ENCODE results near the gene RRBP1. TPM values are rescaled to one million over a fixed set of nuclear protein-coding genes. Genes with fewer than 3 reads are reported as not detected.
A peak's percentile ranks its signal among the peaks of the same experiment; 100 is the strongest.

Gene RRBP1
- polyA plus RNA-seq, 3 donors, result 108 to 143 (median 115) TPM

- DNase-seq, result no peak
These were observed 69.6 kb downstream of the RRBP1 start for GRCh38 chr20:17612287-17612991.

- no peak for DNase-seq
These were observed 70.3 kb downstream of the RRBP1 start for GRCh38 chr20:17611540-17612286.

DNA sequence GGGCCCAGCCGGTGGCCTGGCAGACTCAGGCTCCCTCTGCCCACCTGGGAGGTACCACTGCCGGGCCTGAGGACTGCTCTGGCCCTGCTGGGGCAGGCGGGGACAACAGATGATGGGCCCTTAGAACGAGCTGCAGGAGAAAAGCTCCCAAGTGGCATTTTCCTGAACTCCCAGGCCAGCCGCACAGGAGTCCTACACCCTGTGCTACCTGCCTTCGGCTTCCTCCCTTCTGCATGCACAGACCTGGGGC is 70.8 kb downstream of the RRBP1 start:
- DNase-seq, result no peak

DNA sequence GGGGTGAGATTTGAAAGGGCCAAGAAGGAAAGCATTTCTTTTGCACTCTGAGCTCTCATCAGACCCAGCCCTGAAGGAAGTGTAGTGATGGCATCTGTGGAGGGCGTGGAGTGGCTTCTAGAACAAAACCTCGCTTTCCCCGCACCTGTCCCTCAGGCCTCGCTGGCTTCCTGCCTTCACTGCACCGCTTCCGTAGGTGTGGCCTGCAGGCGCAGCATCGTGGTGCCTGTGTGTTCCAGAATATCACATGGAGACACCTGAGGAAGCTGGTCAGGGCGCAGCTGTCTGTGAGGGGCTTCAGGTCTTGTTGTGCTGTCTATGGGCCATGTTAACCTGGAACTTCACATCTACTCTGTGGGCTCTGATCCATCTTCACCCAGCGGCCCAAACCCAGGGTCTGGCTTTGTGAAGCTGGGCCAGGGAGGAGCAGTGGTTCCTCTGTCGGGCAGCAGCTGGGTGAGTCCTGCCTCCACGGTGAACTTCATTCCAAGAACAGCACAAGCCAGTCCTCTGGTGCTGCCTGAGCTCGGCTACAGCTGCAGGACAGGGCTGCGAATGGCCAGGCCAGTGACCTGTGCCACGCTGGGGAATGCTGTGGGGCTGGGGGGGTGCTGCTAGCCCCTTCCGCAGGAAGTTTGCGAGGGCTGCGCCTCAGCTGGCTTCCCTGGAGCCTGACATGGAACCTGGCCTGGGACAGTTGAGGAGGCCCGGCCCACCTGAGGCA is 71.3 kb downstream of the RRBP1 start:
- DNase-seq, result no peak

GRCh38 chr20:17609811-17610377 is 72.1 kb downstream of the RRBP1 start:
- DNase-seq, result no peak

- DNase-seq, result no peak
These were observed 73.1 kb downstream of the RRBP1 start for GRCh38 chr20:17608701-17609497.

DNA sequence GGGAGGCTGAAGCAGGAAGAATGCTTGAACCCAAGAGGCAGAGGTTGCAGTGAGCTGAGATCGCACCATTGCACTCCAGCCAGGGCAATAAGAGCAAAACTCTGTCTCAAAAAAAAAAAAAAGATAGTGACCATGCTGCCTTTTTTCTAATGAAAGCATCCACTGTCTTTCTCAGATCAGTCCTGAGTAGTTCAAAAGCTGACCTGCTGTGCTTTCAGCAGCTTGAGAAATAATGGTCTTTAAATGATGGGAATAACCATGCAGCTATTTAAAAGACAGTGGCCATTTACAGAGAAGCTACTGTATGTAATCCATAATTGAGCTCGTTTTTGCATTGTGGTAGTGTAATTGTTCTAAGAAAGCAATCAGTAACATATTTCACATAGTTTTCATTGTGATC is 76.0 kb downstream of the RRBP1 start:
- no peak for DNase-seq

- DNase-seq, result no peak
These were observed 76.8 kb downstream of the RRBP1 start for GRCh38 chr20:17605131-17605660.

DNA sequence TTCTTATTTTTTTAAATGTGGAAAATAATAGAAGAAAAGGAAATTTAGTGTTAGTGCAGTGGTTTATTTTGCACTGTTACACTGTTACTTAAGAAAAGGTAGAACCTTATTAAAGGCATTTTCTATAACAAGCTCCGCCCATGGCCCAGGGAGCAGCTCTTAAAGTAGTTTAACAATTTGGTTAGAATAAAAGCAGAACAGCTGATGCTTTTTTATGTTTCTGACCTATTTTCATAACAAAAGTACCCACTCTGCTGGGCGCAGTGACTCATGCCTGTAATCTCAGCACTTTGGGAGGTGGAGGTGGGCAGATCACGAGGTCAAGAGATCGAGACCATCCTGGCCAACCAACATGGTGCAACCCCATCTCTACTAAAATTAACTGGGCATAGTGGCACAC is 79.5 kb downstream of the RRBP1 start:
- no peak for DNase-seq

- DNase-seq, result no peak
These were observed 80.1 kb downstream of the RRBP1 start for GRCh38 chr20:17601957-17602356.

- DNase-seq, result no peak
These were observed 84.0 kb downstream of the RRBP1 start for GRCh38 chr20:17598013-17598550.

- DNase-seq, result no peak
These were observed 86.2 kb downstream of the RRBP1 start for GRCh38 chr20:17595856-17596255.

DNA sequence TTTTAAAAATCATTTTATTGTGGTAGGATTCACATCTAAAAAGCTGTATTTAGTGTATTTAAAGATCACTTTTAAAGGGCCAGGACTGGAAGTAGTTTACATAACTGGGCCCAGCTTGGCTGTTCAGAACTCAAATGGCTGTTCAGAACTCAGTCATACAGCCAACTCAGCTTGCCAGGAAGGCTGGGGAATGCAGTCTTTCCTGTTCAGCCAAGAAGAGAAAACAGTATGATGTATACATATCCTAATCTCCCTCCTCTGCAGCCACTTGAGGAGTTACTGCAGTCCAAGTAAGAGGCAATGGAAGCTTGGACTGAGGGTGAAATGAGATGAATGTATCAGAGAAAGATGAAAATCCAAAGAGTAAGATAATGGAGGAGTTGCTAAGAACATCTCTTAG is 87.6 kb downstream of the RRBP1 start:
- DNase-seq, result peak; percentile 41

DNA sequence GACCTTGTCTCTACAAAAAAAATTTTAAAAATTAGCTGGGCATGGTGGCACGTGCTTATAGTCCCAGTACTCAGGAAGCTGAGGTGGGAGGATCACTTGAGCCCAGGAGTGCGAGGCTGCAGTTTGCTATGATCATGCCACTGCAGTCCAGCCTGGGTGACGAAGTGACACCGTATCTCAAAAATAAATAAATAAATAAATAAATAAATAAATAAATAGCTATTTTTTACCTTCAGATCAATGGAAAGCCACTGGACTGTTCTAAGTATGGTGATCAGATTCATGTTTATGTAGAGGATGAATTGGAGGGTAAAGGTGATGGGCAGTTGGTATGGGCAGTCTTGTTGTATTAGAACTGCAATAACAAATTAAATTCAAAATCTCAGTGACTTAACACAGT is 88.1 kb downstream of the RRBP1 start:
- no peak for DNase-seq

- DNase-seq, result no peak
These were observed 91.8 kb downstream of the RRBP1 start for GRCh38 chr20:17590245-17590644.

- DNase-seq, result no peak
These were observed 92.7 kb downstream of the RRBP1 start for GRCh38 chr20:17589161-17589834.

DNA sequence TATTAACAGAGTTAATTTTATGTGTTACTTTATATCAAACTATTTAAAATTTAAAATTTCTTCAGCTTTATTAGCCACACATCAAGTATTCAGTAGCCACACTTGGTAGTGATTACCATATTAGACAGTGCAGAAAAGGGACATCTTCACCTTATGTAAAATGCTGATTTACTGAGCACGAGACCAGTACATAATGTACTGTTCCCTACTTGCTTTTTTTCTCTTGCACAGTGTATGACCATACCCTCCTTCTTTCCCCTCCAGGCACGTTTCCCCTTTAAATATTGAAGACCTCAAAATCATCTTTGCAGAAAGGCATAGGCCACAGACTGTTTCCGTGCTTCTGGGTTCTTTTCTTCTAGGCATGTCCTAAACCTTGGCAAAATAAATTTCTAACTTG is 94.2 kb downstream of the RRBP1 start:
- DNase-seq, result no peak

DNA sequence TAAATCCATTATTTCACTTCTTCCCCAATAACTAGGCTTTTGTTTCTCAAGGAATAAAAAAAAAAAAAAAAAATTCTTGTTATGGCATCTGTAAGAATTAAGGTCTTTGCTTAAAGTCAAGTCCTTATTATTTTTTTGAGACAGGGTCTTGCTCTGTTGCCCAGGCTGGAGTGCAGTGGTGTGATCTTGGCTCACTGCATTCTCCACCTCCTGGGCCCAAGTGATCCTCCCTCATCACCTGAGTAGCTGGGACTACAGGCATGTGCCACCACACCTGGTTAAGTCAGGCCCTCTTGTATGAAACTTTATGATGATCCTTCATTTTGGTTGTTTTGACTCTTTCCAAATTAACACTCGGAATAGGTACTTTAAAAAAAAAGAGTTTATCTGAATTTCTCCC is 94.9 kb downstream of the RRBP1 start:
- DNase-seq, result no peak

GRCh38 chr20:17586250-17586649 is 95.8 kb downstream of the RRBP1 start:
- DNase-seq, result no peak

DNA sequence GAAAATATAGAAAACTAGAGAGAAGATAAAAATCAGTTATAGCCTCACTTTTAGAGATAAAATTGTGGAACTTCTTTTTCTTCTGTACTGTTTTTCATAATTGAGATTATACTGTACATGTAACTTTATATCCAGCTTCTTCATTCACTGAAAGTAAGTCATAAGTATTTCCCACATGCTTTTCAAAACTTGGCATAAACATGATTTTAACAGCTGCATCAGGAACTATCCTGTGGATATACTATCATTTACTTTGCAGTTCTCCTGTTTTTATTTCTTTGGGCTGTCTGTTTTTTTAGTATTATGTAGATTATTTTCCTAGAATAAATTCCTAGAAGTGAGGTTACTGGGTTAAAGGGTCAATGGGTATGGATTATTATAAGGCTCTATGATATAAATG is 97.4 kb downstream of the RRBP1 start:
- no peak for DNase-seq

GRCh38 chr20:17583126-17583525 is 98.9 kb downstream of the RRBP1 start:
- DNase-seq, result no peak

Measured in renal pelvis (tissue), 4 donors.